A549 (cell line): Measurements from ENCODE around the gene ADGRA3. TPM values are rescaled to one million over a fixed set of nuclear protein-coding genes. Genes with fewer than 3 reads are reported as not detected.

Source experiments
- ATAC-seq, 2 experiments: fragments of 200-7000 bp in 1 of 2; fragments of >200 bp in 1 of 2; cut with Nextera tagmentation in 1 of 2; cut with Tn5 transposase in 1 of 2; 3 replicates each; pipeline versions ENCODE4 v1.8.0 to v1.9.1; 2018 to 2020; ENCODE audit warnings: mild to moderate bottlenecking in 1 of 2, moderate library complexity in 1 of 2
- CTCF ChIA-PET: fragments of 300-600 bp; sonication (Branson Sonifier 250); formaldehyde crosslinking; extraction: SDS; loops from one replicate; lab custom pipeline; 2021; ENCODE audit warnings: antibody characterized with exemption, inconsistent platforms; lab: Yijun Ruan, JAX
- POLR2A ChIA-PET: fragments of 350-600 bp; formaldehyde crosslinking; extraction: SDS; loops from one replicate; lab custom pipeline; 2021; ENCODE audit warnings: antibody characterized with exemption, inconsistent platforms; lab: Yijun Ruan, JAX
- DNase-seq, 2 experiments: peaks; one replicate each; pipeline versions ENCODE4 v3.0.0 to v3.0.0-alpha.2; 2011 to 2016; ENCODE audit warnings: low read depth in 1 of 2, low spot score in 1 of 2
- FAIRE-seq: peaks from 2 replicates; lab custom pipeline; 2011; peaks lifted over from hg19 to GRCh38; lab: Jason Lieb, UNC
- H3K27ac ChIP-seq, 2 experiments: fragments of >200 bp; sonication (Bioruptor Twin); formaldehyde crosslinking; 3 replicates each; pipeline ENCODE4 v1.5.1; 2016 to 2017
- H3K4me1 ChIP-seq: fragments of >200 bp; sonication (Bioruptor Twin); formaldehyde crosslinking; 3 replicates; pipeline ENCODE4 v1.6.1; 2016
- H3K4me2 ChIP-seq: fragments of >200 bp; sonication (Bioruptor Twin); formaldehyde crosslinking; 3 replicates; pipeline ENCODE4 v1.6.1; 2016
- H3K4me3 ChIP-seq: fragments of >200 bp; sonication (Bioruptor Twin); formaldehyde crosslinking; 3 replicates; pipeline ENCODE4 v1.5.1; 2016
- H3K9me3 ChIP-seq: fragments of >200 bp; sonication (Bioruptor Twin); formaldehyde crosslinking; 3 replicates; pipeline ENCODE4 v1.6.1; 2016
- ATOH8 ChIP-seq: fragments of 250-450 bp; sonication (Bioruptor Pico); IDR thresholded peaks from 2 replicates; pipeline ENCODE4 v1.5.0; 2020; ENCODE audit warnings: low read depth, mild to moderate bottlenecking, moderate library complexity
- CEBPB ChIP-seq, 2 experiments: fragments of >200 bp in 1 of 2; sonication (Bioruptor Twin) in 1 of 2; formaldehyde crosslinking in 1 of 2; IDR thresholded peaks; 2 replicates each; pipeline ENCODE4 v1.6.1; 2012 to 2016
- CHD4 ChIP-seq: fragments of 200-600 bp; sonication (generic); IDR thresholded peaks from 2 replicates; pipeline ENCODE4 v1.6.1; 2016; ENCODE audit warnings: antibody characterized with exemption, mild to moderate bottlenecking, borderline replicate concordance
- EHF ChIP-seq: fragments of 250-450 bp; sonication (Bioruptor Pico); IDR thresholded peaks from 2 replicates; pipeline ENCODE4 v1.5.0; 2020; ENCODE audit warnings: mild to moderate bottlenecking
- EP300 ChIP-seq, 2 experiments: fragments of >200 bp; sonication (Bioruptor Twin); formaldehyde crosslinking; IDR thresholded peaks; 2 replicates in 1 of 2; 3 replicates in 1 of 2; pipeline ENCODE4 v1.6.1; 2016 to 2017
- ESRRA ChIP-seq: fragments of 150-350 bp; IDR thresholded peaks from 2 replicates; pipeline ENCODE4 v1.6.1; 2014; ENCODE audit warnings: mild to moderate bottlenecking, low read length, borderline replicate concordance
- HES2 ChIP-seq: fragments of >200 bp; sonication (Bioruptor Twin); formaldehyde crosslinking; IDR thresholded peaks from 2 replicates; pipeline ENCODE4 v1.6.1; 2016
- HMGXB4 ChIP-seq: fragments of 250-450 bp; sonication (Bioruptor Pico); IDR thresholded peaks from 2 replicates; pipeline ENCODE4 v1.5.0; 2021; ENCODE audit warnings: mild to moderate bottlenecking, moderate library complexity, borderline replicate concordance
- HOXB13 ChIP-seq: fragments of 250-450 bp; sonication (Bioruptor Pico); IDR thresholded peaks from 2 replicates; pipeline ENCODE4 v1.5.0; 2020; ENCODE audit warnings: low read depth, mild to moderate bottlenecking, moderate library complexity
- JUN ChIP-seq, 2 experiments: fragments of >200 bp; sonication (Bioruptor Twin); formaldehyde crosslinking; IDR thresholded peaks; 2 replicates in 1 of 2; 3 replicates in 1 of 2; pipeline ENCODE4 v1.6.1; 2016 to 2017
- MAX ChIP-seq: IDR thresholded peaks from 2 replicates; pipeline ENCODE4 v1.6.1; 2012
- NR3C1 ChIP-seq: fragments of >200 bp; sonication (Bioruptor Twin); formaldehyde crosslinking; IDR thresholded peaks from 3 replicates; pipeline ENCODE4 v1.6.1; 2017
- PBX3 ChIP-seq: IDR thresholded peaks from 2 replicates; pipeline ENCODE4 v1.6.1; 2012
- RARB ChIP-seq: fragments of 250-450 bp; sonication (Bioruptor Pico); IDR thresholded peaks from 2 replicates; pipeline ENCODE4 v1.8.0; 2021; ENCODE audit warnings: mild to moderate bottlenecking, moderate library complexity
- RFX5 ChIP-seq: fragments of 450-650 bp; IDR thresholded peaks from 2 replicates; pipeline ENCODE4 v1.7.1; 2014; ENCODE audit warnings: antibody characterized with exemption, mild to moderate bottlenecking, moderate library complexity
- SREBF2 ChIP-seq: fragments of 450-650 bp; IDR thresholded peaks from 2 replicates; pipeline ENCODE4 v1.6.1; 2014; ENCODE audit warnings: mild to moderate bottlenecking, moderate library complexity
- TP53 ChIP-seq: fragments of 250-450 bp; sonication (Bioruptor Pico); IDR thresholded peaks from 2 replicates; pipeline ENCODE4 v1.5.0; 2021; ENCODE audit warnings: mild to moderate bottlenecking, moderate library complexity
- ZC3H11A ChIP-seq: fragments of 450-650 bp; IDR thresholded peaks from 2 replicates; pipeline ENCODE4 v1.6.1; 2014; ENCODE audit warnings: antibody characterized with exemption, mild to moderate bottlenecking
- WGBS: methylation state at CpG from one replicate; pipeline ENCODE4 v1.1.6; 2017; ENCODE audit errors: missing lambda C conversion rate; 5-methylcytosine and 5-hydroxymethylcytosine counted together
- polyA plus RNA-seq, 4 experiments: library from polyadenylated mRNA; depleted of rRNA in 3 of 4; stranded (reverse); fragments of >200 nt; fragmentation: RNase III in 1 of 4; extraction: RNeasy Plus Mini Kit Qiagen cat#74134 plus additional on column Dnase treatment in 1 of 4; gene quantifications; 2 replicates in 3 of 4; 3 replicates in 1 of 4; pipeline ENCODE4 v1.2.3, GENCODE V29; 2011 to 2017

Gene ADGRA3
- polyA plus RNA-seq, 2 of the 4 experiments (the other 2 are of a cell fraction), result 18.2 to 20.0 TPM

- no peak for DNase-seq
- CTCF ChIA-PET, result interaction anchor here (1.0 kb wide), 1 partner anchor 57 kb away, joined by 3 read pairs; no protein-coding TSS in a partner anchor
- 93% methylated on average over 6 of the region's 6 CpGs for WGBS
- no peak for TF ChIP-seq RFX5
- no peak for TF ChIP-seq PBX3
- TF ChIP-seq TP53 (CRISPR knock-in tag), result no peak
- no peak for TF ChIP-seq HOXB13
- no peak for TF ChIP-seq RARB
- no peak for TF ChIP-seq HMGXB4 (CRISPR knock-in tag)
- no peak for TF ChIP-seq HES2
- H3K4me2 ChIP-seq, result no peak overlapping the region
- no peak for FAIRE-seq
- H3K4me1 ChIP-seq, result peaks cover 6% of the 10 kb centered on the region; the same call in 1 of the 3 replicates
- H3K27ac ChIP-seq, result no peak overlapping the region
- no peak for ATAC-seq
- no peak overlapping the region for H3K4me3 ChIP-seq
- no peaks in the 10 kb centered on the region for H3K9me3 ChIP-seq
- POLR2A ChIA-PET, result no interaction called here
Measured at GRCh38 chr4:22491939-22492338, 23.9 kb downstream of the ADGRA3 start.

GRCh38 chr4:22490718-22491315 lies 25.0 kb downstream of the ADGRA3 start:
- ATAC-seq, result no peak
- no peak for FAIRE-seq
- Histone ChIP-seq H3K4me1 (peaks cover 6% of the 10 kb centered on the region; the same call in 1 of the 3 replicates), H3K4me2 (no peak overlapping the region), H3K27ac (no peak overlapping the region), H3K4me3 (no peak overlapping the region), H3K9me3 (no peaks in the 10 kb centered on the region)
- ChIA-PET CTCF (interaction anchor here (0.8 kb wide), 1 partner anchor 13 kb away, joined by 3 read pairs; no protein-coding TSS in a partner anchor), POLR2A (no interaction called here)
- WGBS, result 68% methylated on average over 5 of the region's 5 CpGs
- no peak for TF ChIP-seq NR3C1
- TF ChIP-seq TP53 (CRISPR knock-in tag), result no peak
- no peak for TF ChIP-seq SREBF2
- TF ChIP-seq CEBPB (IDR thresholded peaks at IDR 0.05), result no peak
- no peak for TF ChIP-seq ZC3H11A
- no peak for TF ChIP-seq ATOH8 (CRISPR knock-in tag)
- no peak for TF ChIP-seq ESRRA
- DNase-seq, result no peak

GRCh38 chr4:22488106-22488505 lies 27.8 kb downstream of the ADGRA3 start:
- no peak overlapping the region for H3K4me2 ChIP-seq
- FAIRE-seq (no peak), DNase-seq (no peak)
- TF ChIP-seq JUN (IDR thresholded peaks at IDR 0.05), result no peak
- TF ChIP-seq CHD4, result no peak
- TF ChIP-seq EP300 (IDR thresholded peaks at IDR 0.05), result no peak
- TF ChIP-seq MAX, result no peak
- TF ChIP-seq EHF (CRISPR knock-in tag), result no peak
- TF ChIP-seq, all 56 proteins: peak for 0
- Histone ChIP-seq H3K4me3 (no peak overlapping the region), H3K4me1 (peaks cover 23% of the 10 kb centered on the region), H3K27ac (no peak overlapping the region), H3K9me3 (no peaks in the 10 kb centered on the region)
- no peak for ATAC-seq
- ChIA-PET CTCF (no interaction called here), POLR2A (no interaction called here)
- WGBS, result 92% methylated on average over 1 of the region's 1 CpG
